Kidney (tissue), 14 donors: ENCODE results near the gene B4GALNT1. TPM values are rescaled to one million over a fixed set of nuclear protein-coding genes. Genes with fewer than 3 reads are reported as not detected.

Source experiments
- DNase-seq, 5 donors: peaks; one replicate each; pipeline ENCODE4 v3.0.0-alpha.2; 2013 to 2020
- FAIRE-seq: peaks from 2 replicates; lab custom pipeline; 2012; peaks lifted over from hg19 to GRCh38; lab: Jason Lieb, UNC
- H3K27ac ChIP-seq, 2 donors: one replicate each; pipeline ENCODE4 v1.7.0; 2013; ENCODE audit warnings: low read depth in 2 of 2, low read length in 2 of 2, inconsistent platforms in 1 of 2
- H3K27me3 ChIP-seq: one replicate; pipeline ENCODE4 v1.7.1; 2013; ENCODE audit warnings: low read length, inconsistent platforms; ENCODE audit not compliant: control insufficient read depth, insufficient read depth
- H3K36me3 ChIP-seq, 3 donors: one replicate each; pipeline versions ENCODE4 v1.7.0 to v1.7.1; 2013; ENCODE audit warnings: low read length in 3 of 3, control low read depth in 1 of 3, inconsistent platforms in 1 of 3; ENCODE audit not compliant: insufficient read depth in 3 of 3, control insufficient read depth in 2 of 3
- H3K4me1 ChIP-seq, 3 donors: one replicate each; pipeline versions ENCODE4 v1.7.0 to v1.7.1; 2013; ENCODE audit warnings: low read length in 3 of 3, inconsistent platforms in 1 of 3, low read depth in 1 of 3; ENCODE audit not compliant: control insufficient read depth in 2 of 3, insufficient read depth in 2 of 3
- H3K4me3 ChIP-seq, 3 donors: one replicate each; pipeline versions ENCODE4 v1.7.0 to v1.8.1; 2013; ENCODE audit warnings: low read length in 3 of 3, control low read depth in 1 of 3, inconsistent platforms in 1 of 3
- H3K9ac ChIP-seq, 3 donors: one replicate each; pipeline versions ENCODE4 v1.7.0 to v1.7.1; 2013; ENCODE audit warnings: low read length in 3 of 3, control low read depth in 1 of 3, inconsistent platforms in 1 of 3
- H3K9me3 ChIP-seq, 3 donors: one replicate each; pipeline versions ENCODE4 v1.7.0 to v1.7.1; 2013; ENCODE audit warnings: low read length in 3 of 3, control low read depth in 1 of 3, inconsistent platforms in 1 of 3; ENCODE audit not compliant: control insufficient read depth in 2 of 3, insufficient read depth in 1 of 3
- CTCF ChIP-seq: IDR thresholded peaks from 3 replicates; pipeline ENCODE4 v1.5.1; 2012; ENCODE audit warnings: mild to moderate bottlenecking, moderate library complexity, borderline replicate concordance; ENCODE audit not compliant: insufficient read depth; ENCODE audit errors: extremely low read depth
- intact Hi-C: fragments of 100-400 bp; cut with DNase I; formaldehyde crosslinking; loops from one replicate; pipeline ENCODE4 v1.11.1; 2022
- polyA plus RNA-seq: library from polyadenylated mRNA; stranded (reverse); fragments of 350-450 nt; fragmentation: Illumina TruSeq; extraction: RNeasy Lipid Tissue Mini Kit (QIAGEN cat#74804); gene quantifications from one replicate; pipeline ENCODE4 v1.2.3, GENCODE V29; 2014; ENCODE audit warnings: low read depth, low replicate concordance; ENCODE audit not compliant: insufficient read depth
- total RNA-seq: library from RNA; stranded (reverse); fragmentation: NEBNext Ultra II Directional; extraction: Animal tissue kit (Norgen Biotek cat#: 25700); gene quantifications from one replicate; pipeline ENCODE4 v1.2.1, GENCODE V29; 2021
- donor health status: control.
- donor health status: control.
- donor health status: control.
- donor health status: control.
- donor health status: control.
- donor health status: DM: yes; HTN: yes; CAD: no.
- donor health status: Normal renal cell carcinoma (clear cell type).

Gene B4GALNT1
- total and polyA plus RNA-seq, 2 donors from 2014 or later, result 1.6 to 2.0 TPM

GRCh38 chr12:57615637-57616036, 17.4 kb downstream of the B4GALNT1 start:
- H3K36me3 ChIP-seq, result no peaks in the 10 kb centered on the region
- H3K27me3 ChIP-seq, result peaks cover 14% of the 10 kb centered on the region
- no peaks in the 10 kb centered on the region for H3K9me3 ChIP-seq
- no peak overlapping the region for H3K9ac ChIP-seq
- peaks cover 0 to 1% (median 0%) of the 10 kb centered on the region in 3 donors for H3K4me1 ChIP-seq
- FAIRE-seq (no peak), DNase-seq (peak in 1 of 5 donors; percentile 56)
- H3K27ac ChIP-seq, result no peak overlapping the region
- TF ChIP-seq CTCF, result no peak
- H3K4me3 ChIP-seq, result no peak overlapping the region
- intact Hi-C loops, result no loop called here

GRCh38 chr12:57614948-57615500, 18.0 kb downstream of the B4GALNT1 start:
- peak in 1 of 5 donors; percentile 37 for DNase-seq
- intact Hi-C loops, result no loop called here
- peaks cover 8% of the 10 kb centered on the region for H3K27me3 ChIP-seq

GRCh38 chr12:57614178-57614947, 18.6 kb downstream of the B4GALNT1 start:
- H3K9me3 ChIP-seq, result no peaks in the 10 kb centered on the region
- peak in 1 of 5 donors; percentile 45 for DNase-seq
- FAIRE-seq, result no peak
- intact Hi-C loops, result no loop called here
- H3K27ac ChIP-seq, result no peak overlapping the region
- H3K36me3 ChIP-seq, result no peaks in the 10 kb centered on the region
- peaks cover 4% of the 10 kb centered on the region for H3K27me3 ChIP-seq
- no peak for TF ChIP-seq CTCF
- H3K9ac ChIP-seq, result no peak overlapping the region
- no peaks in the 10 kb centered on the region for H3K4me1 ChIP-seq
- H3K4me3 ChIP-seq, result no peak overlapping the region

More at GRCh38 chr12:57614948-57615500, 18.0 kb downstream of the B4GALNT1 start:
- Histone ChIP-seq H3K4me3 (no peak overlapping the region), H3K36me3 (no peaks in the 10 kb centered on the region), H3K27ac (no peak overlapping the region), H3K9ac (no peak overlapping the region), H3K4me1 (no peaks in the 10 kb centered on the region), H3K9me3 (no peaks in the 10 kb centered on the region)
- no peak for TF ChIP-seq CTCF
- no peak for FAIRE-seq
